GM18508 (cell line): ENCODE data around the gene BLOC1S1.
"Not testable (repeated sequence)": the region's sequence is repeated elsewhere in the genome, so short reads cannot be mapped to it uniquely, and the experiment has no call there.

Experiments used
- ATAC-seq: cut with Tn5 transposase; IDR thresholded peaks from one replicate; pipeline ENCODE4 v1.9.1; 2021; ENCODE audit warnings: moderate number of reproducible peaks; ENCODE audit not compliant: insufficient read depth, unreplicated experiment

Gene BLOC1S1

DNA sequence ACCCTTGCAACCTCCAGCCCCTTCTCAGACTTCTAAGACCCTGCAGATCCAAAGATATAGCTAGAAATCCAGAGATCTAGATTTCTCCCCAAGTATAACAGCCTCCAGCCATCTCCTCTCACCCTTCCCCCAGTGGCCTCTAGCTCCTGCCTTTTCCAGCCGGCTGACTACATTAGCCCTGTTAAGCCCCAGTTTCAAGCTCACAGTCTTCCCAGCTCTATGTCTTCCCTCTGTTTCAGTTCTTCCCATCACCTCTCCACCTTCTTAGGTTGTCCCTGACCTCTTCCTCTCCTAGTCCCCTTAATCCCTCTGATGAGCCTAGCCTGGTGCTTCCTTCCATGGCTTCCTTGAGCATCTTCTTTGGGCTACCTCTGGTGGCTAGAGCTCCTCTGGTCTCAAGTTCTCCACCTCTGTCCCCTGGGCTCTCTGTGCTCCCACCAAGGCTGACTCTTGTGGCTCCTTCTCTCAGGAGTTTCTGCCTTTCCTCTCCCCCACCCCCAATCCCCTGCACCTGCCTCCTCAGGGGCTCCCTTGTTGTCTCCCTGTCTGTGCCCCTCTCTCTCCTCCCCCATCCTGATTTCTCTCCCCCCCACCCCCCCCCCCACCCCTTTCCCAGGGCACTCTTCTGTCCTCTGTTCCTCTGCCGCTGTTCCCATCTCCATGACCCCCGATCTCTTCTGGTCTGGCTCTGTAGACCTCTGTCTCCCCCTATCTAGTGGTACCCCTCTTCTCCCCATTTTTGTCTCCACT, 26.3 kb downstream of the BLOC1S1 start:
- no peak for ATAC-seq

DNA sequence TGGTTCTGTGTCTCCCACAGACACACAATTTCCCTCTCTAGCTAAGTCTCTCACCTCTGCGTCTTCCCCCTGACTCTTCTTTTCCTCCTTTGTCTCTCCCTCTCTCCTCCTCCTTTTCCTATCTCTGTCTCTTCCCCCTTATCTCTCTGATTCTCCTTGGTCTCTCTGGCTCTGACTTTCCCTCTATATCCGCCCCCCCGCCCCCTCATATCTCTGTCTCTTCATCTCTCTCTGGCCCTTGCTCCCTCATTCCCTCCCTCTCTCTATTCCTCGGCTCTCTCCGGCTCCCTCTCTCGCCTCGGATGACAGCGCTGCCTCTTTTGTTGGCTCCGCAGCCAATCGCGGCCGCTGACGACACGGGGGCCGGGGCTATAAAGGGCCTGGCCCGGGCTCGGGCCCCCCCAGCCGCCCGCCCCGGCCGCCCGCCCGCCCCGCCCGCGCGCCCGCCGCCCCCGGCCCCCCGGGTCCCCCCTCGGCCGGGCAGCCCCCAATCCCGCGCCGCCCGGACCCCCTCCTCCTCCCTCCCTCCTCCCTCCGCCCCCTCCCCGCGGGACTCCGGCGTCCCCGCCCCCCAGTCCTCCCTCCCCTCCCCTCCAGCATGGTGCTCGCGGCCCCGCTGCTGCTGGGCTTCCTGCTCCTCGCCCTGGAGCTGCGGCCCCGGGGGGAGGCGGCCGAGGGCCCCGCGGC, 27.0 kb downstream of the BLOC1S1 start, which contains the start of gene GDF11:
TSS of gene GDF11 (plus strand) at position 404 of the 687 bp plus-strand sequence. CDS start at position 599, 195 bp downstream.
- ATAC-seq: no peak

- ATAC-seq: no peak
Measured at GRCh38 chr12:55743406-55744339, 27.8 kb downstream of the BLOC1S1 start.

GRCh38 chr12:55744340-55745030, 28.6 kb downstream of the BLOC1S1 start:
- ATAC-seq: no peak

DNA sequence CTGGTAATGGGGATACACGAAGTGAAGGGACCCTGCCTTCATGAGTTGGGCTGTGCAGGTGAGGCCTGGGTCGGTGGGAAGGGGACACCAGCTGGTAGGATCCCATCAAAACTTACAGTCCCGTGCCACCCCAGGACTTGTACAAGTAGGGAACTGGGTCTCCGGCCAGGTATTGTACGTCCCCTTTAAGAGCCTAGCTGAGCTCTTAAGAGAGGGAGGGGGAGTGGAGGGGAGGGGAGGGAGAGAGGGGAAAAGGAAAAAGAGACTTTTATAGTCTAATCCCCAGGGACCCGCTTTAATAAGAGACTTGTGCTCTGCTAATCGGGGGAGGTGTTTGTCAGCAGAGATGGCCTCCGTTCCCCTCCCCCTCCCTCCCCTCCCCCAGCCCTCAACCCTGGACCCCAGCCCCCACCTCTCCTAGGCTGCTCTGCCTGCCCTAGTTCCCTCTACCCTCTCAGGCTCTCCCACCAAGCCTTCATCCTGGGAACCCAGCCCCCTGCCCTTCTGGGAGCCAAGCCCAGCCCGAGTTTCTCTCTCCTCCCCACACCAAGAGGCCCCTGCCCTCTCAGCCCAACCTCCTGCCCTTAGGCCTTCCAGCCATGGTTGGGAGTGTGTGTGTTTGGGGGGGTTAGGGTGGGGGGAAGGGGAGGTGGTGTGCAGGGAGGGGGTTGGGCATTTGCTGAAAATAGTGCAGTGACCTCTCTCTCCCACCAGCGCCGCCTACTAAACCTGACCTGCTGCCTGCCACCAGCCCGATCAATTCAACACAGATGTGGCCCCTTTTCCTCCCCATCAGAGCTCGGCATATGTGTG, 29.7 kb downstream of the BLOC1S1 start:
- ATAC-seq: no peak

GRCh38 chr12:55746174-55746912, 30.5 kb downstream of the BLOC1S1 start:
- ATAC-seq: no peak

DNA sequence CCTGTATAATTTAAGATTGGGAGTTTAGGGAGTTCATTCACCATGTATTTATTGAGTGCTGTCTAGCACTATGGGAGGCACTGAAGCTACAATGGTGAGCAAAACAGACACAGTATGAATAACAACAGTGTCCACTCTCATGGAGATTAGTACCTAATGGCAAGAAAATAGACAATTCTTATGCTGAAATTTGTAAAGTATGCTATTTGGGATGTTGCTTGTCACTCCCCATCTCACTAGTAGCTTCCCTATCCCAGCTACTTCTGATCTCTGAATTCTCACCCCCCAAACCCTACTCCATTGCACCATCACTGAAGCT, 31.0 kb downstream of the BLOC1S1 start:
- ATAC-seq: no peak

DNA sequence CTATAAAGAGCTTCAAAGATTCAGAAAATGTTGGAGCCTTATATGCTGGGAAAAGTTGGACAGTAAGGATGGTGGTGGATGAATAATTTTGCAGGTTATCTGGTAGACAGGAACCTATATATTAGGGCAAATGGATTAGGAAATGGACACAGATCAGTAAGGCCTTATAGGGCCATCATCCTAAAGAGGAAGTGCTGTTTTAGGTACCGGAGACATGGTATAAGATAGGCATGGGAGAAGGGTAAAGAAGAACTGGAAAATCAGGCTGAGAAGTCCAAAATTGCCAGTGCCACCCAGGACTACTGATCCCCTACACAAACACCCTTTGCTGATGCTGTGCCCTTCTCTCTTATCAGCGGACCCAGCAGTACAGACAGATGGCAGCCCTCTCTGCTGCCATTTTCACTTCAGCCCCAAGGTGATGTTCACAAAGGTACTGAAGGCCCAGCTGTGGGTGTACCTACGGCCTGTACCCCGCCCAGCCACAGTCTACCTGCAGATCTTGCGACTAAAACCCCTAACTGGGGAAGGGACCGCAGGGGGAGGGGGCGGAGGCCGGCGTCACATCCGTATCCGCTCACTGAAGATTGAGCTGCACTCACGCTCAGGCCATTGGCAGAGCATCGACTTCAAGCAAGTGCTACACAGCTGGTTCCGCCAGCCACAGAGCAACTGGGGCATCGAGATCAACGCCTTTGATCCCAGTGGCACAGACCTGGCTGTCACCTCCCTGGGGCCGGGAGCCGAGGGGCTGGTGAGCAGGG, 32.6 kb downstream of the BLOC1S1 start:
- ATAC-seq: no peak

- ATAC-seq: no peak
Measured at GRCh38 chr12:55755246-55755645, 39.4 kb downstream of the BLOC1S1 start.

GRCh38 chr12:55757701-55758100, 41.9 kb downstream of the BLOC1S1 start:
- no peak for ATAC-seq

DNA sequence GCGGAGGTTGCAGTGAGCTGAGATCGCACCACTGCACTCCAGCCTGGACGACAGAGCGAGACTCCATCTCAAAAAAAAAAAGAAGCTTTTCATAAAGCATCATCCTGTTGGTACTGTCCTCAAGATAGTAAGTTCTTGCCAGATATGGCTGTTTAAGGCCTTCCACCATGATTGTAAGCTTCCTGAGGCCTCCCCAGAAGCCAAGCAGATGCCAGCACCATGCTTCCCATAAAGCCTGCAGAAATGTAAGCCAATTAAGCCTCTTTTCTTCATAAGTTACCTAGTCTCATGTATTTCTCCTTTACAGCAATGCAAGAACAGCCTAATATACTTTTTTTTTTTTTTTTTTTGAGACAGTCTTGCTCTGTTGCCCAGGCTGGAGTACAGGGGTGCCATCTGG, 42.7 kb downstream of the BLOC1S1 start:
- not testable (repeated sequence) for ATAC-seq

DNA sequence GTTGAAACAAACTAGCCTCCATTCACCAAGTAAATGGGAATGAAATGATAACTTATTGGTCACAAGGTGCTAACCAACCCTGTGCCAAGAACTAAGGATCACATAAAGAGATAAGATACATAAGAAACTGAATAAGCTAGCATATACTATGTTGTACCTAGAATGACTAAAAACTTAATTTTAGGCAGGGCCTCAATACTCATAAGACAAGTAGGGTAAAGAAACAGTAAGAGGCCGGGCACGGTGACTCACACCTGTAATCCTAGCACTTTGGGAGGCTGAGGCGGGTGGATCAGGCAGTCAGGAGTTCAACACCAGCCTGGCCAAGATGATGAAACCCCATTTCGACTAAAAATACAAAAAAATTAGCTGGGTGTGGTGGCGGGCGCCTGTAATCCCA, 44.8 kb downstream of the BLOC1S1 start:
- ATAC-seq: no peak

DNA sequence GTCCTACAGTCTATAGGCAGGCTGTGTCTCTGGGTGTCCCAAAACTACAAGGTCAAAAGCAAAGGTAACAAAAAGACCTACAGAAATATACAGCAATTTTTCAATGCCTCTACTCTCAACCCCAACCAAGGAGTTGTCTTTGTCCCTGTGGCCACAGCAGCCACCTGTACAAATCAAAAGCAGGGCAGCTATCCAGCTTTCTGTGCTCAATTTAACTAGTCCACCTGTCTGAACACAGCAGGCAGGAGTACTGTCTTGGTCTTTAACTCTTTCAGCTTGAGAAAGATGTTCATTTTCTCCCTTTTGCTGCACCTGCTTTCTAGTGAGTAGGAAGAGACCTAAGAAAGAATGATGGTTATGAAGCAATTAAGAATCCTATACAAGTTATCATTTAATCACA, 46.8 kb downstream of the BLOC1S1 start:
- ATAC-seq: no peak

DNA sequence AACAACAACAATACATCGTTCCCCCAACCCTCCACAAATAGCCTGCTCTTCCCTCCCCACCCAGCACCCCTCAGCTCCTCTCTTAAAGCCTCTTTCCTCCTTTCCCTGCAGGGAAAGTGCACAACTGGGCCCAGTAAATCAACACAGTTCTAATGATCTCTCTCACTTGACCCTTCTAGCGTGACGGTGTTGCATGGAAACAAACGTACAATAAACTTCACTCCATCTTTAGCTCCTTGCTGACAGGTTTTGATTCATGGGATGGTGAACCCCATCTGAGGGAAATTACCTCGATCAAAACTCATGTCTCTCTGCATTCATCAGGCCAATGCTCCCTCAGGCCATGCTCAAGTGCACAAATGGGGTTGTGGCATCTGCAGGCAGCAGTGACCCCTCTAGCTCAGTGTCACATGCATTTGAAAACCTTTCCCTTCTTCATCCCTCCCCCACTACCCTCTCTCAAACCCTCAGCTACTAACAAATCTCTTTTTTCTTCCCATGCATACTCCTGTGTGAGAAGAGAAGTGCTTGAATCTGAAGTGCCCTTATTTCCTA, 50.0 kb downstream of the BLOC1S1 start:
- ATAC-seq: no peak

DNA sequence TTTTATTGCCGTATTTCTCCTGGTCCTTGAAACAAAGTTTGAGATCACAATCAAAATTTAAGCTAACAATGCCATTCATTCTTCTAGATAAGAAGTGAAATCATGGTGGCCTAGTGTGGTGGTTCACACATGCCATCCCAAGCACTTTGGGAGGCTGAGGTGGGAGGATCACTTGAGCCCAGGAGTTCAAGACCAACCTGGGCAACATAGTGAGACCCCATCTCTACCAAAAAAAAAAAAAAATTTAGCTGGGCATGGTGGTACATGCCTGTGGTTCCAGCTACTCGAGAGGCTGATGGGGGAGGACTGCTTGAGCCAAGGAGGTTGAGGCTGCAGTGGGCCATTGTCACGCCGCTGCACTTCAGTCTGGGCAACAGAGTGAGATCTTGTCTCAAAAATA, 51.3 kb downstream of the BLOC1S1 start:
- ATAC-seq: no peak
